HG03060 (cell line): ENCODE results near the gene NPPA.

ENCODE experiments used
- ATAC-seq: cut with Tn5 transposase; IDR thresholded peaks from one replicate; pipeline ENCODE4 v1.9.1; 2021; ENCODE audit warnings: low read depth, moderate number of reproducible peaks; ENCODE audit not compliant: unreplicated experiment

Gene NPPA

GRCh38 chr1:11845641-11846335, 1.8 kb downstream of the NPPA start:
- no peak for ATAC-seq

- ATAC-seq: no peak
These were observed 5.2 kb downstream of the NPPA start for GRCh38 chr1:11842154-11843041.

GRCh38 chr1:11841245-11842153, 6.1 kb downstream of the NPPA start:
- no peak for ATAC-seq

GRCh38 chr1:11839727-11840705, 7.6 kb downstream of the NPPA start:
- no peak for ATAC-seq

GRCh38 chr1:11838349-11839272, 9.0 kb downstream of the NPPA start:
- no peak for ATAC-seq

GRCh38 chr1:11837767-11838348, 9.7 kb downstream of the NPPA start:
- ATAC-seq: no peak

GRCh38 chr1:11836955-11837766, 10.4 kb downstream of the NPPA start:
- ATAC-seq: no peak

GRCh38 chr1:11835441-11836225, 11.9 kb downstream of the NPPA start:
- ATAC-seq: no peak

- no peak for ATAC-seq
These were observed 13.7 kb downstream of the NPPA start for GRCh38 chr1:11833900-11834299.

GRCh38 chr1:11833497-11833896, 14.1 kb downstream of the NPPA start:
- ATAC-seq: no peak

- ATAC-seq: no peak
These were observed 15.4 kb downstream of the NPPA start for GRCh38 chr1:11831945-11832725.

GRCh38 chr1:11828511-11828910, 19.1 kb downstream of the NPPA start:
- ATAC-seq: no peak

- no peak for ATAC-seq
These were observed 20.6 kb downstream of the NPPA start for GRCh38 chr1:11826946-11827345.

GRCh38 chr1:11825131-11825530, 22.5 kb downstream of the NPPA start:
- no peak for ATAC-seq

GRCh38 chr1:11823366-11824137, 24.0 kb downstream of the NPPA start:
- ATAC-seq: no peak
